ENCODE results near the gene CMBL. TPM values are rescaled to one million over a fixed set of nuclear protein-coding genes. Genes with fewer than 3 reads are reported as not detected.

Gene CMBL
- total and polyA plus RNA-seq, 8 donors, result 6.2 to 20.3 (median 11.6) TPM

DNA sequence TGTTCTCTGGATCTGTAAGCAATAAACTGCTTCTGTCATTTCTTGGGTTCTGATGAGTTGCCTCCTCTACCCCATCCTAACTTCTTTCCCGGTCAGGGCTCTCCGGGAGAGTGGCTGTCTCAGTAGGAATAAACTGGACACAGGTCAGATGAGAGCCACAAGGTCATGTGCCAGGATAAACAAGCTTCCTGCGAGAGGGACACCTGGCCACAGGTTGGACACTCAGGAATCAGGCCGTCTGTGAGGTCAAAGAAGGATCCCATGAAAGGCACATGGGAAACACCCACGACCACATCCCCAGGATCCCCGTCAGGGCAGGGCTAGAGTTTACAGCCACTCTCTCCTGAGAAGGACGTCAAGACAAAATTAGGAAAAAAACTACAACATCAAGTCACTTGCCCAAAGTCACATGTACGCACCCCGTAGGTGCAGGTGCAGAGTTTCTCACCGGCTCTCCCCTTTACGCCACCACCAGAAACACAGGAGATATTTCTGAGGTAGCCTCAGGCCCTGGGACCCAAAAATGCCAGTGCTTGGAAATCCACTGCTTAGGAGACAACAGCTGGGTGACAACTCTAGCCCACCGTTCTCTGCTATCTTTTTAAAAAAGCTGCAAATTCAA, 28.9 kb downstream of the CMBL start:
- DNase-seq, result peak in 2 of 6 donors; percentile 41 to 46
- FAIRE-seq, result no peak
- Histone ChIP-seq H3K4me3 (no peak overlapping the region), H3K9me3 (no peaks in the 10 kb centered on the region), H3K27ac (peak overlapping the region in 3 of 4 donors; percentile 16 to 38 (median 17)), H3K4me1 (peaks cover 0 to 8% (median 0%) of the 10 kb centered on the region in 3 donors), H3K36me3 (no peaks in the 10 kb centered on the region), H3K27me3 (no peaks in the 10 kb centered on the region)
- intact Hi-C loops (cut with DNase I), result no loop called here
- ATAC-seq, result peak; percentile 62 to 85 (median 75)
- TF ChIP-seq, protein P1, sequence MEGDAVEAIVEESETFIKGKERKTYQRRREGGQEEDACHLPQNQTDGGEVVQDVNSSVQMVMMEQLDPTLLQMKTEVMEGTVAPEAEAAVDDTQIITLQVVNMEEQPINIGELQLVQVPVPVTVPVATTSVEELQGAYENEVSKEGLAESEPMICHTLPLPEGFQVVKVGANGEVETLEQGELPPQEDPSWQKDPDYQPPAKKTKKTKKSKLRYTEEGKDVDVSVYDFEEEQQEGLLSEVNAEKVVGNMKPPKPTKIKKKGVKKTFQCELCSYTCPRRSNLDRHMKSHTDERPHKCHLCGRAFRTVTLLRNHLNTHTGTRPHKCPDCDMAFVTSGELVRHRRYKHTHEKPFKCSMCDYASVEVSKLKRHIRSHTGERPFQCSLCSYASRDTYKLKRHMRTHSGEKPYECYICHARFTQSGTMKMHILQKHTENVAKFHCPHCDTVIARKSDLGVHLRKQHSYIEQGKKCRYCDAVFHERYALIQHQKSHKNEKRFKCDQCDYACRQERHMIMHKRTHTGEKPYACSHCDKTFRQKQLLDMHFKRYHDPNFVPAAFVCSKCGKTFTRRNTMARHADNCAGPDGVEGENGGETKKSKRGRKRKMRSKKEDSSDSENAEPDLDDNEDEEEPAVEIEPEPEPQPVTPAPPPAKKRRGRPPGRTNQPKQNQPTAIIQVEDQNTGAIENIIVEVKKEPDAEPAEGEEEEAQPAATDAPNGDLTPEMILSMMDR (IDR thresholded peaks at IDR 0.05), result no peak
- WGBS, 2 donors, result 43% methylated on average over 12 of the region's 12 CpGs

DNA sequence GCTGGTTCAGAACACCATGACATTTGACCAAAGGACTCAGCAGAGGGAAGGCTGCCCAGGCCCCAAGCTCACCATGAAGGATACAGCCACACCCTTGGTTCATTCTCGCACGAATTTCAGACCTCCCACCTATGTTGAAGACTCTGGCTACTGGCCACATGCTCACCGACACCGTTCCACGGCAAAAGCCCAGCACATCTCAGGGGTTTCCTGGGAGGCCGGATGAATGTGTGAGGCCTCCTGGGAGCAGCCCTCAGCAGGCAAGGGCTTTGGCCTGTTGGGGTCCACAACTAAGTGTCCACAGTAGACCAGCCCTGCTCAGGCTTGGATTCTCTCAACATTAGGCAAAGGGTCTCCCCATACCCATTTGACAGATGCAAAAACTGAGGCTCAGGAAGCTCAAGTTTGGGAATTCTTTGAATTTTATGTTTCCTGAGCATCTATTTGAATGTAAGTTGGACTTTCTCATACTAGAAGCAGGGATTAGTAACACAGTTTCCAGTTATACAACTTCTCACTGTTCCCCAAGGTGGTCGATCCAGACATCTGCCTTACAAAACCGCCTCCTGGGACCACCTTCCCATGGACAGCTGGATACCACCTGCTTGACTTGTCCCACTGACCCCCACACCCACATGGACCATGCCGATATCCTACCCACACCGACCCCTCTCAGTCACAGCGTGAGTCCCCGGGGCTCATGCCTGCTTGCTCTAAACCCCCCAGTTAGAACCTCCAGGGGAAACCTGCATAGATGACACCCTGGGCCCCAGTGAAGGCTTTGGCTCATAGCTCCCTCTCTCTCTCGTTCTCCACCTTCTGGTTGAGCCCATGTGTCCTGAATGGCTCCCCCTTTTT, 29.7 kb downstream of the CMBL start:
- H3K27me3 ChIP-seq, result no peaks in the 10 kb centered on the region
- H3K36me3 ChIP-seq, result no peaks in the 10 kb centered on the region
- no peak overlapping the region for H3K4me3 ChIP-seq
- TF ChIP-seq, protein P1 (IDR thresholded peaks at IDR 0.05), result no peak
- no peak for FAIRE-seq
- H3K27ac ChIP-seq, result peak overlapping the region in 1 of 4 donors; percentile 38
- H3K4me1 ChIP-seq, result peaks cover 0 to 8% (median 0%) of the 10 kb centered on the region in 3 donors
- no peak for DNase-seq
- H3K9me3 ChIP-seq, result no peaks in the 10 kb centered on the region
- no peak for ATAC-seq
- 96 to 97% methylated on average over 13 of the region's 13 CpGs for WGBS, 2 donors
- intact Hi-C loops (cut with DNase I), result no loop called here

DNA sequence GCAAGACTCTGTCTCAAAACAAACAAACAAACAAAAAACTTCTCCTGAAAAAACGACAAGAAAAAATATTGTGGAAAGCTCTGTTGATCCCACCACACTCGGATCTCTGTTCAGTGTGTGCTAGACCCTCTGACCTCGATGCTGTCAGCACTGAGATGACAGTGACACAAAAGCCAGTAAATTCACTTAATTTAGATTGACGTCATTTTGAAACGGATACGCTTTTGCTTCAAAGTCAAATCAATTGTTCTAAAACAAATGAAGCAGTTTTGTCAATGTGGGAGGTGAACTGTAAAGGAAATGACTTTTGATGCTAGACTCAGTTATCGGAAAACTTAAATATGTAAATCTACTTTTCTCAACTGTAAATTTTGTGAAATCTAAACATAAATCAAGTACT, 31.0 kb downstream of the CMBL start:
- no peak for DNase-seq
- Histone ChIP-seq H3K36me3 (no peaks in the 10 kb centered on the region), H3K27me3 (no peaks in the 10 kb centered on the region), H3K9me3 (no peaks in the 10 kb centered on the region), H3K4me3 (no peak overlapping the region), H3K27ac (no peak overlapping the region), H3K4me1 (peaks cover 0 to 8% (median 0%) of the 10 kb centered on the region in 3 donors)
- FAIRE-seq, result no peak
- TF ChIP-seq, protein P1 (IDR thresholded peaks at IDR 0.05), result no peak
- 80 to 83% methylated on average over 7 of the region's 7 CpGs for WGBS, 2 donors
- no peak for ATAC-seq
- intact Hi-C loops (cut with DNase I), result no loop called here

DNA sequence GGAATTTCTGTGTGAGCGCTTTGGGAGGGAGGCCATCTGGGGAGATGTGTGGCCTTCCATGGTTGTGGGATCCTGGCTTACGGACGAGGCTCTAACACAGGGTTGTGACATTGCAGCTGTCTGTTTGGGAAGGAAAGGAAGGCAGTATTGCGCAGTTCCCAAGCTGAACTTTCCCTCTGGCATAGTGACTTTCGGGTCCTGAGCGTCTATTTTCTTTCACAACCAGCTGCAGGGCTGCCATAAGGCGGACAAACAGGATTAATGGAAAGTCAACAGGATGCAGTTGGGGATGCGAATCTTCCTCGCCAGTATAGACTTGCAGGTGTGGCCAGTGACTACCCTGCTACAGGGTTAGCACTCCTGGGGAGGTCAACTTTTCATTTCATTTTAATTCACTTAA, 31.7 kb downstream of the CMBL start:
- Histone ChIP-seq H3K27ac (no peak overlapping the region), H3K36me3 (no peaks in the 10 kb centered on the region), H3K27me3 (no peaks in the 10 kb centered on the region), H3K9me3 (no peaks in the 10 kb centered on the region), H3K4me3 (no peak overlapping the region), H3K4me1 (peaks cover 0 to 8% (median 0%) of the 10 kb centered on the region in 3 donors)
- TF ChIP-seq, protein P1 (IDR thresholded peaks at IDR 0.05), result no peak
- WGBS, 2 donors, result 92 to 97% methylated on average over 9 of the region's 9 CpGs
- peak in 1 of 4 donors; percentile 38 for ATAC-seq
- peak in 1 of 6 donors; percentile 6 for DNase-seq
- intact Hi-C loops (cut with DNase I), result no loop called here
- no peak for FAIRE-seq

Measured in pancreas (tissue), 10 donors.